ENCODE data around the gene MORN1. TPM values are rescaled to one million over a fixed set of nuclear protein-coding genes. Genes with fewer than 3 reads are reported as not detected.
A peak's percentile ranks its signal among the peaks of the same experiment; 100 is the strongest.
"Not testable (repeated sequence)": the region's sequence is repeated elsewhere in the genome, so short reads cannot be mapped to it uniquely, and the experiment has no call there.

The MORN1 gene
- total RNA-seq, 1 donor from 2014 or later = 24.3 TPM

GRCh38 chr1:2330519-2331199, 60.7 kb downstream of the MORN1 start:
- peak overlapping the region; percentile 31 for H3K4me3 Mint-ChIP-seq
- H3K4me1 Mint-ChIP-seq = peaks cover 57% of the 10 kb centered on the region
- DNase-seq (ENCODE audit: low spot score in 2 of 2, unreplicated experiment in 2 of 2) = peak; percentile 59 to 79
- H3K27ac Mint-ChIP-seq = peak overlapping the region; percentile 100
- H3K27me3 Mint-ChIP-seq (ENCODE audit: low read depth) = no peaks in the 10 kb centered on the region
- H3K36me3 Mint-ChIP-seq = no peaks in the 10 kb centered on the region
- no peaks in the 10 kb centered on the region for H3K9me3 Mint-ChIP-seq
- TF ChIP-seq CTCF (IDR thresholded peaks at IDR 0.05; ENCODE audit: unreplicated experiment) = no peak

GRCh38 chr1:2330035-2330434, 61.3 kb downstream of the MORN1 start:
- no peak for TF ChIP-seq CTCF (IDR thresholded peaks at IDR 0.05; ENCODE audit: unreplicated experiment)
- DNase-seq (ENCODE audit: low spot score in 2 of 2, unreplicated experiment in 2 of 2) = no peak
- Mint-ChIP-seq H3K9me3 (no peaks in the 10 kb centered on the region), H3K4me1 (peaks cover 53% of the 10 kb centered on the region), H3K27ac (peak overlapping the region; percentile 100), H3K4me3 (no peak overlapping the region), H3K27me3 (ENCODE audit: low read depth) (peaks cover 2% of the 10 kb centered on the region), H3K36me3 (no peaks in the 10 kb centered on the region)

GRCh38 chr1:2328676-2329455, 62.5 kb downstream of the MORN1 start:
- H3K4me3 Mint-ChIP-seq = no peak overlapping the region
- H3K36me3 Mint-ChIP-seq = no peaks in the 10 kb centered on the region
- H3K9me3 Mint-ChIP-seq = no peaks in the 10 kb centered on the region
- H3K4me1 Mint-ChIP-seq = peaks cover 48% of the 10 kb centered on the region
- peak overlapping the region; percentile 79 for H3K27ac Mint-ChIP-seq
- no peak for DNase-seq (ENCODE audit: low spot score in 2 of 2, unreplicated experiment in 2 of 2)
- peaks cover 6% of the 10 kb centered on the region for H3K27me3 Mint-ChIP-seq (ENCODE audit: low read depth)
- TF ChIP-seq CTCF (IDR thresholded peaks at IDR 0.05; ENCODE audit: unreplicated experiment) = no peak

GRCh38 chr1:2327841-2328240, 63.5 kb downstream of the MORN1 start:
- no peaks in the 10 kb centered on the region for H3K9me3 Mint-ChIP-seq
- H3K4me3 Mint-ChIP-seq = no peak overlapping the region
- H3K4me1 Mint-ChIP-seq = peaks cover 47% of the 10 kb centered on the region
- peaks cover 6% of the 10 kb centered on the region for H3K27me3 Mint-ChIP-seq (ENCODE audit: low read depth)
- TF ChIP-seq CTCF (IDR thresholded peaks at IDR 0.05; ENCODE audit: unreplicated experiment) = no peak
- H3K27ac Mint-ChIP-seq = no peak overlapping the region
- H3K36me3 Mint-ChIP-seq = no peaks in the 10 kb centered on the region
- no peak for DNase-seq (ENCODE audit: low spot score in 2 of 2, unreplicated experiment in 2 of 2)

GRCh38 chr1:2327162-2327561, 64.2 kb downstream of the MORN1 start:
- H3K4me1 Mint-ChIP-seq = peaks cover 51% of the 10 kb centered on the region
- H3K4me3 Mint-ChIP-seq; DNase-seq (ENCODE audit: low spot score in 2 of 2, unreplicated experiment in 2 of 2); H3K36me3 Mint-ChIP-seq; H3K9me3 Mint-ChIP-seq; H3K27me3 Mint-ChIP-seq (ENCODE audit: low read depth): not testable (repeated sequence)
- H3K27ac Mint-ChIP-seq = peak overlapping the region; percentile 91

GRCh38 chr1:2326524-2326923, 64.8 kb downstream of the MORN1 start:
- Mint-ChIP-seq H3K36me3 (no peaks in the 10 kb centered on the region), H3K9me3 (no peaks in the 10 kb centered on the region), H3K4me1 (peaks cover 54% of the 10 kb centered on the region), H3K27me3 (ENCODE audit: low read depth) (peaks cover 6% of the 10 kb centered on the region), H3K27ac (peak overlapping the region; percentile 91), H3K4me3 (no peak overlapping the region)
- no peak for TF ChIP-seq CTCF (IDR thresholded peaks at IDR 0.05; ENCODE audit: unreplicated experiment)
- no peak for DNase-seq (ENCODE audit: low spot score in 2 of 2, unreplicated experiment in 2 of 2)

Measured in mesothelial cell of epicardium (in vitro differentiated cells).